HG02981 (cell line): ENCODE results near the gene HOMER2.
"Not testable (repeated sequence)": the region's sequence is repeated elsewhere in the genome, so short reads cannot be mapped to it uniquely, and the experiment has no call there.

ENCODE experiments used
- ATAC-seq: cut with Tn5 transposase; IDR thresholded peaks from one replicate; pipeline ENCODE4 v1.9.1; 2021; ENCODE audit warnings: mild to moderate bottlenecking, moderate library complexity; ENCODE audit not compliant: unreplicated experiment

The HOMER2 gene

DNA sequence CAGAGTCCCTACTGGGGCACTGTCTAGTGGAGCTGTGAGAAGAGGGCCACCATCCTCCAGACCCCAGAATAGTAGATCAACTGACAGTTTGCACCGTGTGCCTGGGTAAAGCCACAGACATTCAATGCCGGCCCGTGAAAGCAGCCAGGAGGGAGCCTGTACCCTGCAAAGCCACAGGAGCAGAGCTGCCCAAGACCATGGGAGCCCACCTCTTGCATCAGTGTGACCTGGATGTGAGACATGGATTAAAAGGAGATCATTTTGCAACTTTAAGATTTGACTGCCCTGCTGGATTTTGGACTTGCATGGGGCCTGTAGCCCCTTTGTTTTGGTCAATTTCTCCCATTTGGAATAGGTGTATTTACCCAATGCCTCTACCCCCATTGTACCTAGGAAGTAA lies 86.5 kb downstream of the HOMER2 start:
- ATAC-seq: not testable (repeated sequence)

DNA sequence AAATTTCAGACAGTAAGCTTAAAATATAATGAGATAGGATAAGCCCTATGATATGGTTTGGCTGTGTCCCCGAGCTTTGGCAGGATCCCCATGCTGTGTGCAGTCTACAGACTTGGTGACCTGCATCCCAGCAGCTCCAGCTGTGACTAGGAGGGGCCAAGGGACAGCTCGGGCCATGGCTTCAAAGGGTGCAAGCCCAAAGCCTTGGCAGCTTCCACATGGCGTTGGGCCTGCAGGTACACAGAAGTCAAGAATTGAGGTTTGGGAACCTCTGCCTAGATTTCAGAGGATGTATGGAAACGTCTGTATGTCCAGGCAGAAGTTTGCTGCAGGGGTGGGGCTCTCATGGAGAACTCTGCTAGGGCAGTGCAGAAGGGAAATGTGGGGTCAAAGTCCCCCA lies 86.9 kb downstream of the HOMER2 start:
- not testable (repeated sequence) for ATAC-seq

DNA sequence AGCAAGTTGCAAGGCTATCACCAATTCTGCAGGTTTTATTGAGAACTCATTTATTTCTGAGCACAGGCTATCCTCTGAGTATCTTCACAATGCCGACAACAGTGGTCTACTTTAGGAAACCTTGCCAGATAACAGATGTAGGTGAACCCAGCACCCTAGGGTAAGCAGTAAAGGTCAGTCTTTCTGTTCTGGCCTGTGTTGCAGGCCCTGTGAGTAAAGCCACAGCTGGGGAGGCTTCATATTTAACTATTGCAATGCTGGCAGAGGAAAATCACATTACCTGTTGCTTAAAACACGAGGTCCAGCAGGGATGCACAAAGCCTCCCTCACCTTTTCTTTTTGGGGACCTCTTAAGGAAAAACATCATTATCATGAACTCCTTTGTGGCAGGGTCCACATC lies 87.6 kb downstream of the HOMER2 start:
- ATAC-seq: no peak

DNA sequence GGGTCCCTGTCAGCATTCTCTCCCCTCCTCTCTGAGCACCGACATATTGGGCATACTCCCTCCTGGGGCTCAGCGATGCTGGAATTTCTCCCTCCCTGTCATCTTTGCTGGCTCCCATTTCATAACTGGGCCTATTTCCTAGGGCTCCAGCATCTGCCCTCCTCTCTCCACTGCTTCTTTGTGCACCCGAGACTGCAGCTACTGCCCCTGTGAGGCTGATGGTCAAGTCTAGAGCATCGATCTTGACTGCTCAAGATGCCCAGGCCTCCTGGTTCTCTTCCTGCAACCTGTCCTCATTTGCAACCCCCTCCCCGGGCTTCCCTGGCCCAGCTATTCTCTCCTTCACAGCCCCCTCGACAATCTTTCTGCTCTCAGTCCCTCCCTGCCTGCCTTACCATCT lies 89.6 kb downstream of the HOMER2 start:
- ATAC-seq: no peak

DNA sequence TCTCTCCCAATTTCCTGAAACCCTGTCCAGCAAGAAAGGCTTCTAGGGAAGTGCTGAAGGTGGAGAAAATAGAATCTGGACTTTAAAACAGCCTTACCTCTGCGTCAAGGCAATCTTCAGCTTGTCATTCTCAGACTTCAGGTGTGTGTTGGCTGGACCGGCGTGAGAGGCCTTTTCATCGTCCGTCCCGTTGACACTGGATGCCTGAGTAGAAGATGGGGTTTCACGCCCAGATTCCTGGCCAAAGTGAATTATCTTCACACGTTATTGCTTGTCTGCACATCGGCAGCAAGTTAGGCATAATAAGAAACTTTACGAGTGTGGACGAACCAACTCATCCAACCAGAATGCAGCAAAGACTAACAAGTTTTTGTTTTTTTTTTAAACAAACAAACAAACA lies 93.6 kb downstream of the HOMER2 start:
- no peak for ATAC-seq

DNA sequence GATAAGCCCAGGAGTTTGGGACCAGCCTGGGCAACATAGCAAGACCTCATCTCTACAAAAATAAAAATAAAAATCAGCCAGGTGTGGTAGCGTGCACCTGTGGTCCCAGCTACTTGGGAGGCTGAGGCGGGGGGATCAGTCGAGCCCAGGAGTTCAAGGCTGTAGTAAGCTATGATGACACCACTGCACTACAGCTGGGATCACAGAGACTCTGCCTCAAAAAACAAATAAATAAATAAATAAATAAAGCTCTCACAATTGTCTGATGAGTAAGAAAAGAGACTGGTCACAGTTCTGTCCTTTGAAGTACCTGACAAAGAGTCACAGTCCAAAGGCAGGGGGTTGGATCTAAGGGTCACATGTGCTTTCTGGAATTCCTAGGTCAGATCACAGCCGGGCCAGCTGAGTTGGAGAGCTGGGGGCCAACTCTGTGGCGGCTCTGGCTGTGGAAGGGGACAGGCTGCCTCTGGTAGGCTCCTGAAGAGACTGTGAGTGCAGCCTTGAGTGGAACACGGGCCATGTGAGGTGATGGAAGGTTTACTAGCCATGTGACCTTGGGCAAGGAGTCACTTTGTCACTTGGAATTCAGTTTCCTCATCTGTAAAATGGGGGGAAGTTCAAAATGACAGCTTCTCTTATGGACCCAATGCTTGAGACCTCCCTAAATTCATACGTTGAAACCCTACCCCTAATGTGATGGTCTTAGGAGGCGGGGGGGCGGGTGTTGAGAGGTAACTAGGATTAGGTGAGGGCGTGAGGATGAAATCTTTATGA lies 95.9 kb downstream of the HOMER2 start:
- ATAC-seq: no peak

DNA sequence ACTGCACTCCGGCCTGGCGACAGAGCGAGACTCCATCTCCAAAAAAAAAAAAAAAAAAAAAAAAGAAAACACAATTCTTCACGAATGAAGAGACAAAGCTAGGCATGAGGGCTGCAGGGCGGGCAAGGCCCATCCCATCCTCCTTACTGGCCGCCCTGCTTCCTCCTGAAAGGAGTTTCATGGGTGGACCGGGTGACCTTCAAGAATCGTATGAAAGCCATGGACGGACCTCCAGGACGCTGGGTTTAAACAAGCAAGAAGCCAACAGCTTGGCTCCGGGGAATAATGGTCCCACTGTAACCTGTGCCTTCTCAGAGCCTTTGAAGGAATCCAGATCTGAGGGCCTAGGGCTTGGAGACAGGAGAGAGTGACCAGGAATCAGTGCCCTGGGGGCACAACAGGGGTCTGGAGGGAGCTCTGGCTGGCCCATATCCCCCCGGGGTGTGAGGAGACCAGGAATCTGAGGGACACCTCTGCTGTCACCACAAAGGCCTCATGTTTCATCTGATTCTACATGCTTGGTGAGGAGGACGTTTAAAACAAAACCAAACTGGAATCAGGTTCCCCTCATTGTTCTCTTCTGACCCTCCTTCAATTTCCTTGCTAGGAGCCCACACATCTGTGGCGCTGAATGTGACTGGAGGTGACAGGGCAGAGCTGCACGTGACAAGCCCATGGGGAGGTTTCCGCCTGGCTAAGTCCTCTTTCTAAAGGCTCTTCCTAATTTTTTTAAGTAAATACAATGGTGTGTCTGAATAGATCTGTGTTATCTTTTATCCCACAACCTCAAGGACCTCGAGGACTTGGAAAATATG lies 97.0 kb downstream of the HOMER2 start:
- ATAC-seq: no peak

DNA sequence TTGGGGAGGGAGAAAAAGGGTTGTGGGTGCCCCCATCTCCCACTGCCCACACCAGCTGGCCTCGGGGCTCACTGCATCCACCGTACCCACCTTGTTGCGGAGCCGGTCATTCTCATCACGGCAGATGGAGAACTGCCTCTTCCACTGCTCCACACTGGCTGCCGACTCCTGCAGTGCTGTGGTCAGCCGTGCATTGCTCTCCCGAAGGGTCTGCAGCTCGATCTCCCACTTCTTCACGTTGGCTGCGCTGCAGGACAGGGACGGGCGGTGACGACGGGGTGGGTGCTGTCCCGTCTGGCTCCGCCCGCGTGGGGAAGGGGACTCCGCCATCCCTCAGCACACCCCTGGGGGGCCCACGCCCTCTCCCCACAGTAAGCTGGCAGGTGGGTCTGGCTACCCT lies 98.0 kb downstream of the HOMER2 start:
- ATAC-seq: no peak

DNA sequence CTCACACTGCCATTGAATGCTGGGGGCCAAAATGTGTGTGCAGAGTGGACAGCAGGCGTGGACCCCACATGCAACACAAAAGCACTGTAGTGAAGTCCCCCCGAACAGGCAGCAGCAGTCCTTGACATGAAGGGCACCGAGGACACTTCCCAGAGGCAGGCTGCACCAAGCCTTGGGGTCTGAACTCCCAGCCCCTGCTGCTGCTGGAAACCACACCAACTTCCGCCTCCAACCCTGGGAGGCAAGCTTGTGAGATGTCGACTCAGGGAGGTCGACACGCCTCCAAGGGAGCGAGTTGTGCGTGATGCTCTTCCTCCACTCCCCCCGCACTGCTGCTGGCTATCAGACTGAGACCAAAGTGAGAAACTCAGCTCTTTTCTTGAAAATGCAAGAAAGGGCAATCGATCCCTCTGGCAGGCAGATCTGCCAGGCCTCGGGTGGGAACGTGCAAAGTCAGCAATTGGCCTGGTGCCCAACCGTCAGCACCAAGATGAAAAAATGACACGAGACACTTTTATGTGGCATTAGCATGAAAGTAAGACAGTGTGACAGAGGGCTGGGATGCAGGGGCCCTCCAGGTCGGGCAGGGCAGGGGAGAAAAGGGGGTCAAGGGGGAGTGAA lies 99.5 kb downstream of the HOMER2 start:
- no peak for ATAC-seq

DNA sequence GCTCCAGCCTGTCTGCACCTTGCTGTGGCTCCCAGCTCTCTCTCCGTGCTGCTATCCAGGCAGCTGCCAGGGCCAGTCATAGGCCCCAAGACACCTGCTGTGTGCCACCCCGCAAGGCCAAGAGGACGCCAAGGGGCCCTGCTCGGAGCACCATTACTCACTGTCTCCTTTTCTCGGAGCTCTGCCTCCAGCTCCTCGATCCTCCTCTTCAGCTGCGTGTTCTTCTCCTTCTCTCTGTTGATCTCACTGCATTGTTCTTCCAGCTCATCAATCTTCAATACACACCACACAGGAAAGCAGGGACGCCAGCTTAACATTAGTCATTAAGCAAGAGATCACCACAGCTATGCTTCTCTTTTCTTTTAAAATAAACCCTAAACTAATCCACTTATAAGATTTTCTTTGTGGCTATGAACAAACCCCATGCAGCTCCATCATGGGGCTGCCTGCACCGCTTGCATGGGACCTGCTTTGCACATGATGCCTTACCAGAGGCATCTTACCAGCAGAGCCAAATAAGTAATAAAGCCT lies 100.5 kb downstream of the HOMER2 start:
- ATAC-seq: no peak

DNA sequence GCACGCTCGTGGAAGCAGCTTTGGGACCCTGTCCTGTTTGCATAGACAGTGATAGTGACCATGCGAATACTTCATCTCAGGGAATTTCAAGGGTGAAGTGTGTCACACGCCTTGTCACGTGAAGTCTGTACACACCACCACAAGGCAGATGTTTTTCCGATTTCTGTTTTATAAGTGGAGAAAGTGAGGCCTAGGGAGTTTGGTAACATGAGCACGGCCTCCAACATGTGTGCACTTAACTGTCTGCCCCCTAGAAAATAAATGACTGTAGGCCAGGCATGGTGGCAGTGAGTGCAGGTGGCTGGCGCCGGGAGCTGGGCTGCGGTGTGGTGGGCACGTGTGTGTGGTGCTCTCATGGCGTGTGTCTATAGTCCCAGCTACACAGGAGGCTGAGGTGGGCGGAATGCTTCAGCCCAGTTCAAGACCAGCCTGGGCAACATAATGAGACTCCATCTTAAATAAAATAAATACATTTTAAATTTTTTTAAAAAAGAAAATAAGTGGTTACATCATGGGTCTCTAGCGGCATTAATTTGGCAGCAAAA lies 101.1 kb downstream of the HOMER2 start:
- ATAC-seq: no peak

DNA sequence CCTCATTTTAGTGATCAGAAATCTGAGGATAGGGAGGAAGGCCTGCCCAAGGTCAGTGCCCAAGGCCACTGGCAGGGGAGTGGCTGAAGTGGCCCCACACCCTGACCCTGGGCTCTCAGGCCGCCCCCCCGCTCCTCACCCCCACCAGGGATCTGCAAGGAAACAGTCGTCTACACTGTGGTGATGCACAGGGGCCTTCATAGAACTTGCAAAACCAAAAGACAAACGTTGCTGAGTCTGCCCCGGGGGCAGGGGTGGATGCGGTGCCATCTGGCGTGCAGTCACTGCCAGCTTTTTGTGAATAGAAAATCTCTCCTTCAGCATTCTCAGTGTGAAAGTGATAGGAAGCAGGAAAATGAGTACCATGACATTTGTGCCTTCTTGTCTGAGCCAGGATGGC lies 101.8 kb downstream of the HOMER2 start:
- no peak for ATAC-seq

DNA sequence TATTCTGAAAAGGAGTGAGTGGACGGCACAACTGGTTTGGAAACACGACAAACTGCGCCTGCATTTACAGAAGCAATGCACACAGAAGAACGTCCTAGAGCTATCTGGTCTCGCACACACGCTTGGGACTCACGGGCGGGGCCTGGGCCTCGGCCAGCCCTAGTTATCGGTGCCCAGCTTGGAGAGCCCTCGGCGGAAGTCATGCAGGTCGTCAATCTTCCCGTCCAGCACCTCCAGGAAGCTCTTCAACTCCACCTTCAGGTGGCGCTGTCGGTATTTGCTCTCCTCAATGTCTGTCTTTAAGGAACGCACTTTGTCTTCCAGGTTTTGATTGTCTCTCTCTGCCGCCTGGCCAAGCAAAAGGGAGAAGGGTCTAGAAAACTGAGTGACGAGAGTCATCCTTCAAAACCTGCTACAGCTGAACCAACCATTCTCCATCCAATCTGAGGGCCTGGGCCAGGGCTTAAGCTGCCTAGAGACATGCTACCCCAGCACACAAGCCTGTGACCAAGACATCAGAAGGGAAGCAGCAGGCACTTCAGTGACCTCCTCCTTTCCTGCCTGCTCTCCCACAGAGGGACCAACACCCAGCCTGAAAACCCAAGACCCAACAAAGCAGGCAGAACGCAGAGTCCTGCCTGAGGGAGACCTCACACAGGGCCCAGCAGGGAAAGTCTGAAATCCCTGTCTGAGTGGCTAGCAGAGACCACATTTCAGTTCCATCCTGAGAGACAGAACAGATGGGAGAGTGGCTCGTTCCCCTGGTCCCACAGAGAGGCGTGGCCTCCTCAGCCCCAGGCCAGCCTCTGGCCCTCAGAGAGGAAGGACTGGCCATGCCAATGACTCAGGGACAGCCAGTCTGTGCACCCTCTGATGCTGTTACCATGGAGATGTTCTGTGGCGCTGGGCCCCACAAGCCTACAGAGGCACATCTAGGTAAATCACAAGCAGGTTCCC lies 102.7 kb downstream of the HOMER2 start:
- peak; percentile 59 for ATAC-seq

DNA sequence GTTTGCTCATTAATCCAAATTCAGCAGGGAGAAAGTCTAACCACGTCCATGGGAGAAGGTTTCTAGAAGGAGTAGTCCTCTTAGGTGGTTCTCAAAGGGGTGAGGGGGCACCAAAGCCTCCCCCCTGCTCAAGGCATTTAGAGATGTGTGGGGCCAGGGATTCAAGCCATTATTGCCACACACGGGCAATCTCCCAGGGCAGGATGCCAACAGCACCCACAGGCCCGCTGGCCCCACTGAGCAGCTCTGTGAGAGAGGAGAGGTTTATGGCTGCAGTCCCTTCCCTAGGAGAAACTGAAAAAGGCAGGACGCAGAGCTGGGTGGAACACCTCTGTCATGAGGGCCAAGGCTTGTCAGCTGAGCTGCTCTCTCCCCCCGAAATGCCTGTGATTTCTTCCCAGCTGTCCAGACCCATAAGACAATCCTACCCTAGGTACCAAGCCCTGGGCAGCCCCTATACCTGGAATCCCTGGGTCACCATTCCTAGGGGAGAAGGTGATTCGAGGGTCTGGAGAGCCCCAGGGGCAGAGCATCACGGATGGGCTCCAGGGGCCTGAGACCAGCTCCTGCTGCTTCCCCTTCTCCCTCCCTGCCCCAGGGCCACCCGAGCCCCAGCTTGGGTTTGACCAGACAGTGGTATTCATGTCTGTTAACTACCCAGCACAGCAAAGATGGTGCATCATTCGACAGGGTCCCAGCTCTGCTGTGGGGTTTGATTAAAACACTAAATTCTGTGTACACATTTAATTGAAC lies 104.1 kb downstream of the HOMER2 start:
- no peak for ATAC-seq

DNA sequence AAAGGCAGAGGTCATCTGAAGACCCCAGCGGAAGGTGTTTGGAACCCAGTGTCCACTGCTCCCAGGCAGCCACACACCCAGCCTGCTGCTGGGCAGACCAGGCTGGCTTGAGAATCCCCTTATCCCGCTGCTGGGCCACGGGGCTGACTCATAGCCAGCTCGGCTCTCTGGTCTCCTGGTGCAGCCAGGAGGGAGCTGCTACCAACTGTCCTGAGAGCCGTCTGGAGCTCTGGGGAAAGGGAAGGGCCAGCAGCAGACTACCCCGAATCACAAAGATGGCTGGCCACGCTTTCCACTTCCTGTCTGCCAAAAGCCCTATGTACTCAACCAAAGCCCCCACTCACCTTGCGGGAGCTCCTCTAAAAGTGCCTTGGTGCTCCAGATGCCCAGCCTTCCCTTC lies 104.8 kb downstream of the HOMER2 start:
- no peak for ATAC-seq

DNA sequence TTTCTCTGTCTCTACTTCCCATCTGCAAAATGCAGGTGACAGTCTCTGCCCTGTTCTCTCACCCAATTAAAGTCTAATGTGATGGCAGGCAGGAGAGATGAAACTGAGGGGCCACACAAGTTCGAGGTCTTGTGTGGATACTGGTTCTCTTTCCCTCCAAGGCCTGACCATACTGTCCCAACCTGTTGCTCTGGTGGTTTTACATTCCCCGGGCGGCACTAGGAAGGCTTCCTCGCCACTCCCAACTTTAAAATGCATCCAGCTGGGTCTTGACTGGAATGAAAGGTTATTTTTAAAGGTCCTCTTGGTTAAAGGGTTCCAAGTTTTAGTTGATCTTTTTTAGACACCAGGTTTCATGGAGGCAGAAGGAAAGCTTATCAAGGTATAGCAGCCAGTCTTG lies 105.9 kb downstream of the HOMER2 start:
- ATAC-seq: no peak

DNA sequence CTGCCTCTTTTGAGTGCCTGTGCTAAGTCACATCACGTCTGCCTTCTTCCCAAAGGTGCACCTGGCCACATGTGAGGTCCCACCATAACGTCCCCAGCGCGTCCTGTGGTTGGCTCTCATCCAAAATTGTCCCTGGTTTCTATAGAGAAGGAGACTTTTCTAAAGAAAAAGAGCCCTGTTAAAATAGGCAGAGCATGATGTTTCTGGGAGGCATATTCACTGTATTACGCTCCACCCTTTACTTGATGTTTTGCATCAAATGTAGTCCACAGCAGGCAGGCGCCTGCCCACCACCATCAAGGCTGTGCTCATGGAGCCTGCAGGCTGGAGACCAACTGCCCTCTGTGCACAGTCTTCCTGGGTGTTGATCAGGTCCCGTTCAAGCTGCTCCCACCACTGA lies 106.8 kb downstream of the HOMER2 start:
- no peak for ATAC-seq

DNA sequence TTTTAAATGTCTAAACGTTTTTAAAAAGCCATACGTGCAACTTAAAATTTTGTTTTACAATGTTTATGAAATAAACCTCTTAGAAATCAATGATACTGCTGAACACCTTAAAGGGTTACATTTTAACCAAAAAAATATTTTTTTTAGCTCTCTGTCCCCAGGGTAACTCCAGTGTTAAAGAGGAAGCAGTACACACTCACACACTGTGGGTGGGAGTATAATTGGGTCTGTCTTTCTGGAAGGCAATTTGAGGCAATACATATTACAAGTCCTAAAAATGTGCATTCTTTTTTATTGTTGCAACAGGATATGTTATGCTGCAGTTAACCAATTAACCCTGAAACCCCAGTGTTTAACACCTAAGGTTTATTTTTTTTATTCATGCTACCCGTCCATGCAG lies 109.0 kb downstream of the HOMER2 start:
- peak; percentile 39 for ATAC-seq

DNA sequence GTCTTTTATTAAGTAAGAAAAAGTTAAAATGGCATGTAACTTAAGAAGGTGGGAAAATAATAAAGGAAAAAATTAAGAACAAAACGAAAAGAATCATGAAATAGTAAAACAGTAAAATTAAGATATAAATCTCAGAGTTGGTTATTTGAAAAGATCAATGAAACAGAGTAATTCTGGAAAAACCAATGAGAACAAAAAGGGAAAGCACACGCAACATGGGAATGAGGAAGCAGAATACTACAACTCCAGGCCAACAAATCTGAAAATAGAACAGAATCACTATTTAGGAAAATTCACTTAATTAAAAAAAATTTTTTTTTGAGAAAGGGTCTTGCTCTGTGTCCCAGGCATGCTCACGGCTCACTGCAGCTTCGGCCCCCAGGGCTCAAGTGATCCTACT lies 112.4 kb downstream of the HOMER2 start:
- ATAC-seq: no peak

DNA sequence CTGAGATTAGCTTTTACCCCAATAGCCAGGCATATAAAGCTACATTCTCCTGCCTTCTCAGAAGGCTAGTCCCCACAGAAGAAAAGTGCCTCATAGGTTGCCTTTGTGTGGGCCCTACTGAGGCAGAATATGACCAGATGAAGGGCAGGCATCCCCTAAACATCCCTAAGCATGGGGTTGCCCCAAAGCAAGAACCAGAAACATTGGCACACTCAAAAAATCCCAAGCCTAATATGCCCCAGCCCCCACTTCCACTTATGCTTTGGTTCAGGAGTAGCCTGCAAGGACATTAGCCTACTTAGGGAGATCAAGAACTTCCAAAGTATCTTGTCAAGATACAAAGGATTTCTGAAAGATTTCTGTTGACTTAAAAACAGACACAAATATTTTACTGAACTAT lies 113.4 kb downstream of the HOMER2 start:
- ATAC-seq: no peak
